ENCODE measurements around the gene SLC24A3. TPM values are rescaled to one million over a fixed set of nuclear protein-coding genes. Genes with fewer than 3 reads are reported as not detected.
A peak's percentile ranks its signal among the peaks of the same experiment; 100 is the strongest.

SLC24A3 gene
- total and polyA plus RNA-seq, 2 of the 13 experiments (the other 11 are each of a cell fraction or from before 2014, with no cell fraction given), result not detected

GRCh38 chr20:19758501-19759331 lies 546.3 kb downstream of the SLC24A3 start (continued):
- peak; percentile 42; the same call in 1 of the 2 replicates for TF ChIP-seq SOX5 (CRISPR knock-in tag; IDR thresholded peaks at IDR 0.05; ENCODE audit: borderline replicate concordance)
- no peak for TF ChIP-seq GPN1 (CRISPR knock-in tag; IDR thresholded peaks at IDR 0.05; ENCODE audit: borderline replicate concordance)
- TF ChIP-seq ZNF781 (CRISPR knock-in tag; IDR thresholded peaks at IDR 0.05; ENCODE audit: borderline replicate concordance, not compliant biosample characterization), result peak; percentile 63
- TF ChIP-seq ZNF225 (CRISPR knock-in tag; IDR thresholded peaks at IDR 0.05), result no peak
- TF ChIP-seq EHMT2 (IDR thresholded peaks at IDR 0.05; ENCODE audit: borderline replicate concordance, low read depth, low read length), result no peak
- TF ChIP-seq MXD4 (CRISPR knock-in tag; IDR thresholded peaks at IDR 0.05), result no peak
- TF ChIP-seq, protein P1, sequence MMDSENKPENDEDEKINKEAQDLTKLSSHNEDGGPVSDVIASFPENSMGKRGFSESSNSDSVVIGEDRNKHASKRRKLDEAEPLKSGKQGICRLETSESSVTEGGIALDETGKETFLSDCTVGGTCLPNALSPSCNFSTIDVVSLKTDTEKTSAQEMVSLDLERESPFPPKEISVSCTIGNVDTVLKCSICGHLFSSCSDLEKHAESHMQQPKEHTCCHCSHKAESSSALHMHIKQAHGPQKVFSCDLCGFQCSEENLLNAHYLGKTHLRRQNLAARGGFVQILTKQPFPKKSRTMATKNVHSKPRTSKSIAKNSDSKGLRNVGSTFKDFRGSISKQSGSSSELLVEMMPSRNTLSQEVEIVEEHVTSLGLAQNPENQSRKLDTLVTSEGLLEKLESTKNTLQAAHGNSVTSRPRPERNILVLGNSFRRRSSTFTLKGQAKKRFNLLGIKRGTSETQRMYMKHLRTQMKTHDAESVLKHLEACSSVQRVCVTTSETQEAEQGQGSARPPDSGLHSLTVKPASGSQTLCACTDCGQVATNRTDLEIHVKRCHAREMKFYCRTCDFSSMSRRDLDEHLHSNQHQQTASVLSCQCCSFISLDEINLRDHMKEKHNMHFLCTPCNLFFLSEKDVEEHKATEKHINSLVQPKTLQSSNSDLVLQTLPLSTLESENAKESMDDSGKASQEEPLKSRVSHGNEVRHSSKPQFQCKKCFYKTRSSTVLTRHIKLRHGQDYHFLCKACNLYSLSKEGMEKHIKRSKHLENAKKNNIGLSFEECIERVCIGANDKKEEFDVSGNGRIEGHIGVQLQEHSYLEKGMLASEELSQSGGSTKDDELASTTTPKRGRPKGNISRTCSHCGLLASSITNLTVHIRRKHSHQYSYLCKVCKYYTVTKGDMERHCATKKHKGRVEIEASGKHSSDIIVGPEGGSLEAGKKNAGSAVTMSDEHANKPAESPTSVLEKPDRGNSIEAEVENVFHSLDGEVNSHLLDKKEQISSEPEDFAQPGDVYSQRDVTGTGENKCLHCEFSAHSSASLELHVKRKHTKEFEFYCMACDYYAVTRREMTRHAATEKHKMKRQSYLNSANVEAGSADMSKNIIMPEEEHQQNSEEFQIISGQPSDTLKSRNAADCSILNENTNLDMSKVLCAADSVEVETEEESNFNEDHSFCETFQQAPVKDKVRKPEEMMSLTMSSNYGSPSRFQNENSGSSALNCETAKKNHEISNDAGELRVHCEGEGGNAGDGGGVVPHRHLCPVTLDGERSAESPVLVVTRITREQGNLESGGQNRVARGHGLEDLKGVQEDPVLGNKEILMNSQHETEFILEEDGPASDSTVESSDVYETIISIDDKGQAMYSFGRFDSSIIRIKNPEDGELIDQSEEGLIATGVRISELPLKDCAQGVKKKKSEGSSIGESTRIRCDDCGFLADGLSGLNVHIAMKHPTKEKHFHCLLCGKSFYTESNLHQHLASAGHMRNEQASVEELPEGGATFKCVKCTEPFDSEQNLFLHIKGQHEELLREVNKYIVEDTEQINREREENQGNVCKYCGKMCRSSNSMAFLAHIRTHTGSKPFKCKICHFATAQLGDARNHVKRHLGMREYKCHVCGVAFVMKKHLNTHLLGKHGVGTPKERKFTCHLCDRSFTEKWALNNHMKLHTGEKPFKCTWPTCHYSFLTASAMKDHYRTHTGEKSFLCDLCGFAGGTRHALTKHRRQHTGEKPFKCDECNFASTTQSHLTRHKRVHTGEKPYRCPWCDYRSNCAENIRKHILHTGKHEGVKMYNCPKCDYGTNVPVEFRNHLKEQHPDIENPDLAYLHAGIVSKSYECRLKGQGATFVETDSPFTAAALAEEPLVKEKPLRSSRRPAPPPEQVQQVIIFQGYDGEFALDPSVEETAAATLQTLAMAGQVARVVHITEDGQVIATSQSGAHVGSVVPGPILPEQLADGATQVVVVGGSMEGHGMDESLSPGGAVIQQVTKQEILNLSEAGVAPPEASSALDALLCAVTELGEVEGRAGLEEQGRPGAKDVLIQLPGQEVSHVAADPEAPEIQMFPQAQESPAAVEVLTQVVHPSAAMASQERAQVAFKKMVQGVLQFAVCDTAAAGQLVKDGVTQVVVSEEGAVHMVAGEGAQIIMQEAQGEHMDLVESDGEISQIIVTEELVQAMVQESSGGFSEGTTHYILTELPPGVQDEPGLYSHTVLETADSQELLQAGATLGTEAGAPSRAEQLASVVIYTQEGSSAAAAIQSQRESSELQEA (CRISPR knock-in tag; IDR thresholded peaks at IDR 0.05; ENCODE audit: not compliant biosample characterization), result peak; percentile 37
- TF ChIP-seq SMAD3 (CRISPR knock-in tag; IDR thresholded peaks at IDR 0.05), result no peak
- TF ChIP-seq ZMAT3 (CRISPR knock-in tag; conservative IDR thresholded peaks at IDR 0.05), result peak; percentile 79; the same call in 1 of the 2 replicates
- TF ChIP-seq YY1 (IDR thresholded peaks at IDR 0.05; ENCODE audit: insufficient read depth, insufficient replicate concordance, low read depth, low read length), result peak; percentile 71
- no peak for TF ChIP-seq ZMYM3 (CRISPR knock-in tag; IDR thresholded peaks at IDR 0.05)
- TF ChIP-seq KLF15 (CRISPR knock-in tag; IDR thresholded peaks at IDR 0.05; ENCODE audit: borderline replicate concordance), result no peak
- peak; percentile 66 for TF ChIP-seq ZNF563 (CRISPR knock-in tag; IDR thresholded peaks at IDR 0.05)
- TF ChIP-seq, protein P2, sequence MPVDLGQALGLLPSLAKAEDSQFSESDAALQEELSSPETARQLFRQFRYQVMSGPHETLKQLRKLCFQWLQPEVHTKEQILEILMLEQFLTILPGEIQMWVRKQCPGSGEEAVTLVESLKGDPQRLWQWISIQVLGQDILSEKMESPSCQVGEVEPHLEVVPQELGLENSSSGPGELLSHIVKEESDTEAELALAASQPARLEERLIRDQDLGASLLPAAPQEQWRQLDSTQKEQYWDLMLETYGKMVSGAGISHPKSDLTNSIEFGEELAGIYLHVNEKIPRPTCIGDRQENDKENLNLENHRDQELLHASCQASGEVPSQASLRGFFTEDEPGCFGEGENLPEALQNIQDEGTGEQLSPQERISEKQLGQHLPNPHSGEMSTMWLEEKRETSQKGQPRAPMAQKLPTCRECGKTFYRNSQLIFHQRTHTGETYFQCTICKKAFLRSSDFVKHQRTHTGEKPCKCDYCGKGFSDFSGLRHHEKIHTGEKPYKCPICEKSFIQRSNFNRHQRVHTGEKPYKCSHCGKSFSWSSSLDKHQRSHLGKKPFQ (CRISPR knock-in tag; IDR thresholded peaks at IDR 0.05; ENCODE audit: insufficient replicate concordance), result no peak
- TF ChIP-seq ETS1 (CRISPR knock-in tag; IDR thresholded peaks at IDR 0.05), result no peak
- TF ChIP-seq ZNF33B (CRISPR knock-in tag; IDR thresholded peaks at IDR 0.05), result no peak
- no peak for TF ChIP-seq TBX3 (IDR thresholded peaks at IDR 0.05; ENCODE audit: borderline replicate concordance)
- no peak for TF ChIP-seq ONECUT2 (CRISPR knock-in tag; IDR thresholded peaks at IDR 0.05)
